Natural killer cell (primary cell): ENCODE results near the gene GMPR2. TPM values are rescaled to one million over a fixed set of nuclear protein-coding genes. Genes with fewer than 3 reads are reported as not detected.

Experiments used
- ATAC-seq, 3 donors: fragments of 150-1000 bp in 2 of 3; fragments of 200-7000 bp in 1 of 3; cut with Tn5 transposase; 1 replicate in 1 of 3; 2 replicates in 2 of 3; pipeline ENCODE4 v1.10.0; 2021; ENCODE audit warnings: mild to moderate bottlenecking in 2 of 3, moderate library complexity in 2 of 3
- DNase-seq, 2 donors: peaks; one replicate each; pipeline versions ENCODE4 v3.0.0 to v3.0.0-alpha.2; 2013 to 2021; ENCODE audit warnings: mixed read lengths in 1 of 2
- H3K27ac ChIP-seq: one replicate; pipeline ENCODE4 v1.5.1; 2013; ENCODE audit warnings: mild to moderate bottlenecking, low read length
- H3K27me3 ChIP-seq: one replicate; pipeline ENCODE4 v1.6.1; 2013; ENCODE audit warnings: low read length; ENCODE audit not compliant: control insufficient read depth, insufficient read depth
- H3K36me3 ChIP-seq: one replicate; pipeline ENCODE4 v1.6.1; 2013; ENCODE audit warnings: low read length; ENCODE audit not compliant: control insufficient read depth, insufficient read depth
- H3K4me1 ChIP-seq: one replicate; pipeline ENCODE4 v1.6.1; 2013; ENCODE audit warnings: low read length; ENCODE audit not compliant: control insufficient read depth, insufficient read depth
- H3K4me3 ChIP-seq: one replicate; pipeline ENCODE4 v1.5.1; 2013; ENCODE audit warnings: low read length
- H3K9me3 ChIP-seq: one replicate; pipeline ENCODE4 v1.6.1; 2013; ENCODE audit warnings: low read length; ENCODE audit not compliant: control insufficient read depth, insufficient read depth
- H3K27ac Mint-ChIP-seq, 2 donors: one replicate each; pipeline ENCODE4 v1.8.0; 2022; ENCODE audit warnings: mild to moderate bottlenecking in 2 of 2, mixed read lengths in 2 of 2, moderate library complexity in 1 of 2
- H3K27me3 Mint-ChIP-seq, 2 donors: one replicate each; pipeline ENCODE4 v1.8.0; 2022; ENCODE audit warnings: low read depth in 2 of 2, mixed read lengths in 2 of 2
- H3K36me3 Mint-ChIP-seq: one replicate; pipeline ENCODE4 v1.8.0; 2022; ENCODE audit warnings: mixed read lengths
- H3K4me1 Mint-ChIP-seq, 2 donors: one replicate each; pipeline ENCODE4 v1.8.0; 2022; ENCODE audit warnings: mixed read lengths in 2 of 2
- H3K4me3 Mint-ChIP-seq: one replicate; pipeline ENCODE4 v1.8.0; 2022; ENCODE audit warnings: mild to moderate bottlenecking, moderate library complexity, mixed read lengths
- H3K9me3 Mint-ChIP-seq, 2 donors: one replicate each; pipeline ENCODE4 v1.8.0; 2022; ENCODE audit warnings: mixed read lengths in 2 of 2
- CTCF ChIP-seq: fragments of 200-600 bp; IDR thresholded peaks from one replicate; pipeline ENCODE4 v1.8.0; 2022; ENCODE audit warnings: antibody characterized with exemption
- WGBS: methylation state at CpG from one replicate; pipeline ENCODE4 v1.1.7; 2013; ENCODE audit warnings: missing lambda C conversion rate; ENCODE audit not compliant: insufficient coverage; 5-methylcytosine and 5-hydroxymethylcytosine counted together
- intact Hi-C: fragments of 100-400 bp; cut with micrococcal nuclease; formaldehyde crosslinking; loops from one replicate; pipeline ENCODE4 v1.14.2; 2022
- total RNA-seq, 4 donors: library from RNA; stranded (reverse); fragments of 120-200 nt in 1 of 4; gene quantifications; one replicate each; pipeline versions ENCODE4 v1.2.3 to v1.2.4, GENCODE V29; 2013 to 2022

The GMPR2 gene
- total RNA-seq, 3 donors from 2014 or later (not counting 1 experiment from before 2014, with no cell fraction given): 46.5 to 63.3 (median 53.3) TPM

DNA sequence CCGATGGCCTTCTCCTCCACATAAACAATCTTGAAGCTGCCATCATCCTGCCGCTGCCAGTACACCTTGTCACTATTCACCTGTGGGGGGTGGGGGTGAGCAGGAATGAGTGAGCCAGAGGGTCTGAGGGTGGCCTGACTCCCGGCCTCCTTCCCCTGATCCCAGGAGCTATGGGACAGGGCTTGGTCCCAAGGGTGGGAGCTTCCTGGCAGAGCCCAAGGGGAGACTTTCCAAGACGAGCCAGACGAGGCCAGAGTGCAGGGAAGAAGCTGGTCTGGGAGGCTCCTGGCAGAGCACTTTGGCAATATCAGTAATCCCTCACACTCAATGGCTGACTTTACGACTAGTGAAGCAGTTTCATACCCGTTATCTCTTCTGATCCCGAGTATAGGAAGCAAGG, 22.7 kb downstream of the GMPR2 start:
- Mint-ChIP-seq H3K27me3 (no peaks in the 10 kb centered on the region), H3K4me3 (no peak overlapping the region), H3K36me3 (no peaks in the 10 kb centered on the region), H3K27ac (no peak overlapping the region), H3K4me1 (no peaks in the 10 kb centered on the region), H3K9me3 (no peaks in the 10 kb centered on the region)
- H3K27ac ChIP-seq: no peak overlapping the region
- H3K4me3 ChIP-seq: no peak overlapping the region
- no peaks in the 10 kb centered on the region for H3K9me3 ChIP-seq
- DNase-seq (no peak), ATAC-seq (no peak)
- peaks cover 8% of the 10 kb centered on the region for H3K36me3 ChIP-seq
- 96% methylated on average over 7 of the region's 8 CpGs for WGBS
- TF ChIP-seq CTCF: no peak
- H3K4me1 ChIP-seq: no peaks in the 10 kb centered on the region
- H3K27me3 ChIP-seq: no peaks in the 10 kb centered on the region
- intact Hi-C loops: no loop called here

DNA sequence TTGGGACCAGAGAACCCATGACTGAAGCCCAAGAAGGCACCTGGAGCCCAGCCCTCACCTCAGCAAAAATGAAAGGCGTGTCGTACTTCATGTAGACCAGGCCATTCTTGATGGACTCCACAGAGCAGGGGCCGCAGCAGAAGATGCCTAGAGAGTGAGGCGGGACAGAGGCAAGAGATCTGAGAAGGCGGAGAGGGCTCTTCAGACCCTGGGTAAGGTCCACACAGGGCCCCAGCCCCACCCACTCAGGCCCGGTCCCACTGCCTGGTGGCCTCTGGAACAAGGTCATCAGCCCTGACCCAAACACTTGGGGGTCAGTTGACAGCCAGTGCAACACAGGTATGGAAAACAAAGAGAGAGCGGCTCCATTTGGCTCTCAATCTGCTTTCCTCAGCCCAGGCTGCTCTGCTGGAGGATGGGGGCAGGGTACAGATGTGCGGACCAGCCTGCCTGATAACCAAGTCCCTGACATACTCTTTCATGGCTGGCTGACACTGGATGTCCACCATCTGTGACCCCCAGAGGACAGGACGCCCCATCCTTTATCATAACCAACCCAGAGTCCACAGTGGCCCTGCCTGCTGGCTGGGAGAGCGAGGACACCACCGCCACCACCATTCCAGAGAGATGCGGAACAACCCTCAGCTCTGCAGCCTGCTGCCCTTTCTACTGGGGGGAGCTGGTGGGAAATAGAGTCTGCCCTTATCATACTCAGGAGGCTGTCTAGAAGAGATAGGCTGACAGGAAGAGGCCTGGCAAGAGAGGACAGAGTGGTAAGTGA, 23.4 kb downstream of the GMPR2 start:
- Histone ChIP-seq H3K9me3 (no peaks in the 10 kb centered on the region), H3K4me1 (no peaks in the 10 kb centered on the region), H3K27me3 (no peaks in the 10 kb centered on the region), H3K4me3 (no peak overlapping the region), H3K27ac (no peak overlapping the region), H3K36me3 (peaks cover 8% of the 10 kb centered on the region)
- no peaks in the 10 kb centered on the region for H3K36me3 Mint-ChIP-seq
- TF ChIP-seq CTCF: no peak
- H3K27me3 Mint-ChIP-seq: no peaks in the 10 kb centered on the region
- 94% methylated on average over 12 of the region's 12 CpGs for WGBS
- H3K4me1 Mint-ChIP-seq: no peaks in the 10 kb centered on the region
- H3K4me3 Mint-ChIP-seq: no peak overlapping the region
- H3K27ac Mint-ChIP-seq: no peak overlapping the region
- DNase-seq (no peak), ATAC-seq (no peak)
- no peaks in the 10 kb centered on the region for H3K9me3 Mint-ChIP-seq
- intact Hi-C loops: no loop called here

GRCh38 chr14:24256960-24257359, 24.2 kb downstream of the GMPR2 start:
- TF ChIP-seq CTCF: no peak
- Histone ChIP-seq H3K27ac (no peak overlapping the region), H3K9me3 (no peaks in the 10 kb centered on the region), H3K27me3 (no peaks in the 10 kb centered on the region), H3K36me3 (peaks cover 8% of the 10 kb centered on the region), H3K4me3 (no peak overlapping the region), H3K4me1 (no peaks in the 10 kb centered on the region)
- DNase-seq (no peak), ATAC-seq (no peak)
- intact Hi-C loops: no loop called here
- WGBS: 97% methylated on average over 4 of the region's 4 CpGs
- Mint-ChIP-seq H3K27me3 (no peaks in the 10 kb centered on the region), H3K4me3 (no peak overlapping the region), H3K9me3 (no peaks in the 10 kb centered on the region), H3K27ac (no peak overlapping the region), H3K4me1 (no peaks in the 10 kb centered on the region), H3K36me3 (no peaks in the 10 kb centered on the region)

DNA sequence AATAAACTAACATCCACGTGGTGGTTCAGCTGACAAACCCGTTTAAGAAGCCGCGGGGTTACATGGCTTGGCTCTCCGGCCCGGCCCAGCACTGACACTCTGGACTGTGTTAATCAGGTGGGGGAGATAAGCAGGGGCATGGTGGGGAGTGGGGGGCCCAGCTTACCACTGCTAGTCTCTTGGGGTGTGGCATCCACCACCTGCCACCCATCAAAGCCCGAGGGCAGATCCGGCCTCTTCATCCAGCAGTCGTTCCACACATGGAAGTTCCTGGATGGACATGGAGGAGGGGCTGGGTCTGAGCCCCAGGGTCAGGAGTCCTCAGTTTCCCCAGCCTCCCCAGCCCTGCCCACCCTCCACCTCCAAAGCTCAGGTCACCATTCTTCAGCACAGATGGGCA, 25.4 kb downstream of the GMPR2 start:
- no peaks in the 10 kb centered on the region for H3K4me1 ChIP-seq
- H3K27me3 ChIP-seq: no peaks in the 10 kb centered on the region
- DNase-seq (no peak), ATAC-seq (no peak)
- H3K36me3 ChIP-seq: peaks cover 8% of the 10 kb centered on the region
- TF ChIP-seq CTCF: no peak
- H3K27ac ChIP-seq: no peak overlapping the region
- Mint-ChIP-seq H3K4me3 (no peak overlapping the region), H3K27me3 (no peaks in the 10 kb centered on the region), H3K36me3 (no peaks in the 10 kb centered on the region), H3K4me1 (no peaks in the 10 kb centered on the region), H3K9me3 (no peaks in the 10 kb centered on the region), H3K27ac (no peak overlapping the region)
- no peaks in the 10 kb centered on the region for H3K9me3 ChIP-seq
- intact Hi-C loops: no loop called here
- H3K4me3 ChIP-seq: no peak overlapping the region
- WGBS: 97% methylated on average over 9 of the region's 9 CpGs
